B cell (primary cell): Measurements from ENCODE around the gene COLEC12.

Experiments
- EZH2 ChIP-seq: IDR thresholded peaks from 2 replicates; pipeline ENCODE4 v1.6.1; 2012; ENCODE audit warnings: borderline replicate concordance, low read depth, mild to moderate bottlenecking, moderate library complexity, low read length; ENCODE audit not compliant: insufficient read depth, poor library complexity, severe bottlenecking
- TF ChIP-seq, protein P1 (sequence below): fragments of 200-600 bp; IDR thresholded peaks from one replicate; pipeline ENCODE4 v1.8.0; 2022; ENCODE audit warnings: antibody characterized with exemption, mild to moderate bottlenecking

DNA sequence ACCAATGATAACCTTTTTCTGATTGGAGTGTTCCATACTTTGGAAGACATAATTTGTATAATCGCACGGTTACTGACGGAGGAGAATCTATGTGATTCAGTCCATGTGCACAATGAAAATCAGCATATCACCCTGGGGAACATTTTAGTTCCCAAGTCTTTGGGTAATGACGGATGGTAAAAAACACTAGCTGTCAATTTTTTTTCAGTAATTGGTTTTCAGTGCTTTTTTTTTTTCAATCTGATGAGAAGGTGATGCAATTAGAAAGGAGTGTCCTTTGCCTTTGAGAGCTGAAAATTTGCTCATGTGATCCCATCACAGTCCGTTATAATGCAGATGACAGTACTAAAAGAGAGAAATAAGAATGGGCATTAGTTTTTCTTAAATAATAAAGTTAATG, 180.8 kb downstream of the COLEC12 start:
- TF ChIP-seq, protein P1, sequence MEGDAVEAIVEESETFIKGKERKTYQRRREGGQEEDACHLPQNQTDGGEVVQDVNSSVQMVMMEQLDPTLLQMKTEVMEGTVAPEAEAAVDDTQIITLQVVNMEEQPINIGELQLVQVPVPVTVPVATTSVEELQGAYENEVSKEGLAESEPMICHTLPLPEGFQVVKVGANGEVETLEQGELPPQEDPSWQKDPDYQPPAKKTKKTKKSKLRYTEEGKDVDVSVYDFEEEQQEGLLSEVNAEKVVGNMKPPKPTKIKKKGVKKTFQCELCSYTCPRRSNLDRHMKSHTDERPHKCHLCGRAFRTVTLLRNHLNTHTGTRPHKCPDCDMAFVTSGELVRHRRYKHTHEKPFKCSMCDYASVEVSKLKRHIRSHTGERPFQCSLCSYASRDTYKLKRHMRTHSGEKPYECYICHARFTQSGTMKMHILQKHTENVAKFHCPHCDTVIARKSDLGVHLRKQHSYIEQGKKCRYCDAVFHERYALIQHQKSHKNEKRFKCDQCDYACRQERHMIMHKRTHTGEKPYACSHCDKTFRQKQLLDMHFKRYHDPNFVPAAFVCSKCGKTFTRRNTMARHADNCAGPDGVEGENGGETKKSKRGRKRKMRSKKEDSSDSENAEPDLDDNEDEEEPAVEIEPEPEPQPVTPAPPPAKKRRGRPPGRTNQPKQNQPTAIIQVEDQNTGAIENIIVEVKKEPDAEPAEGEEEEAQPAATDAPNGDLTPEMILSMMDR: no peak
- TF ChIP-seq EZH2: no peak
